GM12878 (cell line): Measurements from ENCODE around the gene DNPEP. TPM values are rescaled to one million over a fixed set of nuclear protein-coding genes. Genes with fewer than 3 reads are reported as not detected.

Experiments
- ATAC-seq: fragments of 200-7000 bp; cut with Tn5 transposase; 3 replicates; pipeline ENCODE4 v1.9.1; 2020; ENCODE audit warnings: mild to moderate bottlenecking, moderate library complexity
- BruUV-seq: library from RNA; stranded (reverse); fragments of 400-500 nt; replicated peaks from 2 replicates; lab custom pipeline; 2021; lab: Mats Ljungman, UMichigan
- CTCF ChIA-PET: fragments of 300-600 bp; sonication (Branson Sonifier 250); formaldehyde crosslinking; extraction: SDS; loops from one replicate; lab custom pipeline; 2021; ENCODE audit warnings: inconsistent platforms; lab: Yijun Ruan, JAX
- POLR2A ChIA-PET: fragments of 350-600 bp; formaldehyde crosslinking; extraction: SDS; loops from one replicate; lab custom pipeline; 2021; ENCODE audit warnings: inconsistent platforms; lab: Charles Lee
- RAD21 ChIA-PET: fragments of 300-600 bp; sonication (Branson Sonifier 250); formaldehyde crosslinking; loops from one replicate; lab custom pipeline; 2023; ENCODE audit warnings: antibody characterized with exemption; ENCODE audit not compliant: unreplicated experiment; lab: Charles Lee
- SMC1A ChIA-PET: fragments of 300-600 bp; sonication (Branson Sonifier 250); formaldehyde crosslinking; loops from one replicate; lab custom pipeline; 2023; ENCODE audit not compliant: unreplicated experiment, uncharacterized antibody; lab: Charles Lee
- DNase-seq: peaks from one replicate; pipeline ENCODE4 v3.0.0-alpha.2; 2011; ENCODE audit warnings: low read depth, low spot score
- FAIRE-seq: peaks from 3 replicates; lab custom pipeline; 2011; peaks lifted over from hg19 to GRCh38; lab: Jason Lieb, UNC
- H2AFZ ChIP-seq: 2 replicates; pipeline ENCODE4 v1.6.0; 2011; ENCODE audit warnings: low read depth, low read length, control low read depth; ENCODE audit not compliant: control insufficient read depth
- H3K27ac ChIP-seq: 2 replicates; pipeline ENCODE4 v1.5.1; 2011; ENCODE audit warnings: control low read depth; ENCODE audit not compliant: control insufficient read depth, insufficient read depth
- H3K27me3 ChIP-seq, 2 experiments: replicated peaks in 1 of 2; 2 replicates each; pipeline versions ENCODE4 v1.6.0 to v1.6.1; 2011; ENCODE audit warnings: low read length in 1 of 2; ENCODE audit not compliant: control insufficient read depth in 2 of 2, insufficient read depth in 2 of 2
- H3K36me3 ChIP-seq, 2 experiments: 2 replicates each; pipeline ENCODE4 v1.5.1; 2011; ENCODE audit warnings: low read length in 1 of 2; ENCODE audit not compliant: control insufficient read depth in 2 of 2, insufficient read depth in 2 of 2
- H3K4me1 ChIP-seq: 2 replicates; pipeline ENCODE4 v1.6.1; 2011; ENCODE audit warnings: mild to moderate bottlenecking, low read length, moderate library complexity, mixed read lengths; ENCODE audit not compliant: control insufficient read depth, insufficient read depth
- H3K4me2 ChIP-seq: 2 replicates; pipeline ENCODE4 v1.6.0; 2011; ENCODE audit warnings: control low read depth; ENCODE audit not compliant: control insufficient read depth, insufficient read depth
- H3K4me3 ChIP-seq: fragments of 200-600 bp; sonication (generic); 2 replicates; pipeline ENCODE4 v1.5.1; 2016
- H3K79me2 ChIP-seq: 2 replicates; pipeline ENCODE4 v1.6.0; 2011; ENCODE audit warnings: low read length; ENCODE audit not compliant: control insufficient read depth, insufficient read depth
- H3K9ac ChIP-seq: 2 replicates; pipeline ENCODE4 v1.8.0; 2011; ENCODE audit warnings: low read length, control low read depth, mixed read lengths; ENCODE audit not compliant: control insufficient read depth, insufficient read depth
- H3K9me3 ChIP-seq: replicated peaks from 3 replicates; pipeline ENCODE4 v1.5.1; 2011; ENCODE audit warnings: mild to moderate bottlenecking, low read length; ENCODE audit not compliant: control insufficient read depth, insufficient read depth
- H4K20me1 ChIP-seq: 2 replicates; pipeline ENCODE4 v1.6.0; 2011; ENCODE audit not compliant: control insufficient read depth, insufficient read depth
- BACH1 ChIP-seq: fragments of 450-650 bp; IDR thresholded peaks from 2 replicates; pipeline ENCODE4 v1.6.1; 2017; ENCODE audit warnings: mild to moderate bottlenecking, borderline replicate concordance
- KLF5 ChIP-seq: fragments of 450-650 bp; IDR thresholded peaks from 2 replicates; pipeline ENCODE4 v1.6.1; 2014; ENCODE audit warnings: mild to moderate bottlenecking; ENCODE audit not compliant: partially characterized antibody
- LARP7 ChIP-seq: fragments of 450-650 bp; IDR thresholded peaks from 2 replicates; pipeline ENCODE4 v1.6.1; 2017; ENCODE audit warnings: mild to moderate bottlenecking
- MXI1 ChIP-seq: fragments of 150-350 bp; IDR thresholded peaks from 2 replicates; pipeline ENCODE4 v1.6.1; 2011; ENCODE audit warnings: low read depth, mild to moderate bottlenecking, inconsistent platforms, low read length, improper control_type of control experiment
- NFYB ChIP-seq: IDR thresholded peaks from 2 replicates; pipeline ENCODE4 v1.6.1; 2011; ENCODE audit warnings: low read depth, mild to moderate bottlenecking, low read length, improper control_type of control experiment, moderate library complexity; ENCODE audit not compliant: insufficient read depth
- NRF1 ChIP-seq: conservative IDR thresholded peaks from 2 replicates; pipeline ENCODE4 v1.6.1; 2011; ENCODE audit warnings: mild to moderate bottlenecking, low read depth, low read length, improper control_type of control experiment
- PAX5 ChIP-seq: IDR thresholded peaks from 2 replicates; pipeline ENCODE4 v1.6.1; 2011; ENCODE audit warnings: low read depth, low read length, borderline replicate concordance
- RB1 ChIP-seq: fragments of 450-650 bp; formaldehyde crosslinking; IDR thresholded peaks from 2 replicates; pipeline ENCODE4 v1.6.1; 2017; ENCODE audit warnings: mild to moderate bottlenecking, borderline replicate concordance
- SIN3A ChIP-seq: IDR thresholded peaks from 2 replicates; pipeline ENCODE4 v1.6.1; 2012; ENCODE audit warnings: low read depth, low read length, improper control_type of control experiment
- TAF1 ChIP-seq: IDR thresholded peaks from 2 replicates; pipeline ENCODE4 v1.6.1; 2011; ENCODE audit warnings: mild to moderate bottlenecking, low read depth, low read length, borderline replicate concordance
- WGBS: methylation state at CpG from one replicate; pipeline ENCODE4 v1.1.6; 2016; ENCODE audit warnings: low lambda C conversion rate; ENCODE audit not compliant: insufficient replicate concordance, insufficient coverage; ENCODE audit errors: missing lambda C conversion rate; 5-methylcytosine and 5-hydroxymethylcytosine counted together
- in situ Hi-C: fragments of 300-500 bp; cut with MboI; formaldehyde crosslinking; loops from 9 replicates; pipeline ENCODE4 v1.14.3; 2018; ENCODE audit warnings: mixed read lengths
- intact Hi-C: fragments of 100-400 bp; cut with micrococcal nuclease; formaldehyde crosslinking; loops from one replicate; pipeline ENCODE4 v1.14.2; 2022; ENCODE audit not compliant: unreplicated experiment
- polyA plus RNA-seq, 11 experiments: library from polyadenylated mRNA; depleted of rRNA in 4 of 11; unstranded in 6 of 11; stranded (reverse) in 5 of 11; fragments of >200 nt; fragmentation: Nextera tagmentation in 4 of 11; fragmentation: Illumina TruSeq in 1 of 11; extraction: Ambion mirVana in 4 of 11; extraction: Trizol in 1 of 11; gene quantifications; 1 replicate in 1 of 11; 2 replicates in 10 of 11; pipeline versions ENCODE4 v1.2.1 to v1.2.3, GENCODE V29; 2011 to 2016; ENCODE audit warnings: inconsistent platforms in 2 of 11, missing spikeins in 2 of 11, low read depth in 1 of 11
- total RNA-seq, 4 experiments: library from RNA; depleted of rRNA in 3 of 4; stranded (reverse); fragments of >200 nt in 3 of 4; fragmentation: Illumina TruSeq in 1 of 4; extraction: Trizol in 1 of 4; gene quantifications; 2 replicates each; pipeline versions ENCODE4 v1.2.1 to v1.2.3, GENCODE V29; 2013 to 2021
- TF ChIP-seq, protein P1 (sequence below), 3 experiments: IDR thresholded peaks in 2 of 3; conservative IDR thresholded peaks in 1 of 3; 2 replicates each; pipeline ENCODE4 v1.5.1; 2011; ENCODE audit warnings: low read depth in 3 of 3, low read length in 3 of 3, mild to moderate bottlenecking in 3 of 3, control low read depth in 2 of 3, moderate library complexity in 2 of 3, inconsistent platforms in 1 of 3, mixed read lengths in 1 of 3; ENCODE audit not compliant: control insufficient read depth in 2 of 3, insufficient read depth in 1 of 3; ENCODE audit errors: extremely low read depth in 1 of 3
- TF ChIP-seq, protein P2 (sequence below): fragments of 450-650 bp; IDR thresholded peaks from 2 replicates; pipeline ENCODE4 v1.6.1; 2017; ENCODE audit warnings: mild to moderate bottlenecking, moderate library complexity
- TF ChIP-seq, protein P3 (sequence below): fragments of 450-650 bp; IDR thresholded peaks from 2 replicates; pipeline ENCODE4 v1.6.1; 2017; ENCODE audit warnings: mild to moderate bottlenecking

The DNPEP gene
- total and polyA plus RNA-seq, 10 of the 15 experiments (the other 5 are each of a cell fraction or from before 2014, with no cell fraction given): 33.1 to 82.0 (median 64.1) TPM

DNA sequence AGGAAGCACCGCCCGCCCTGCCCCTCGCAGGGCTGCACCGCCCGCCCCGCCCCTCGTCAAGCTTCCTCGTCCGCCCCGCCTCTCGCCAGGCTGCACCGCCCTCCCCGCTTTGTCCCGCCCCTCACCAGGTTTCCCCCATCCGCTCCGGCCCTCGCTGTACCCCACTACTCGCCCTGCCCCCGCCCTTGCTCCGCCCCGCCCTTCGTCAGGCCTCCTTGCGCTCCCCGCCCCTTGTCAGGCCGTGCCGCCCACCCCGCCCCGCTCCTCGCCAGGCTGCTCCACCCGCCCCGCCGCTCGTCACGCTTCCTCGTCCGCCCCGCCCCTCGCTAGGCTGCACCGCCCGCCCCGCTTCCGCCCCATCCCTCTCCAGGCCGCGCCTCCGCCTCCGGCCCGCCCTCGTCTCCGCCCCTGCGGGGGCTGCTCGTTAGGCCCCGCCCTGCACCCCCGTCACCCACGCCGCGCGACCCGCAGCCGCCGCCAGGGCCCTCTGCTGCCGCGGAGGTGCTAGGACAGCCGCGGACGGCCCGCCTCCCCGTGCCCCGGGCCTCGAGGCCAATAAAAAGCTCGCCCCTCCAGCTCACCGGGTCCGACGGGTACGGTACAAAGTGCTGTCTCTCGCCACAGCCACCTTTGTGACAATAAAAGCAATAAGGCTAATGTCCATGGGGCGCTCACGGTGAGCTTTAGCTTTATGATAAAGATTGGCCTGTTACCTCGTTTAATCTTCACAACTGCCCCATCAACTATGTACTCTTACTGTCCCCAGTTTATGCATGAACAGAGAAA lies 602 bp upstream of the DNPEP start:
- Histone ChIP-seq H3K9me3 (no peaks in the 10 kb centered on the region; the same call in 1 of the 3 replicates), H2AFZ (peak overlapping the region; percentile 92), H4K20me1 (no peaks in the 10 kb centered on the region), H3K36me3 (peaks cover 0 to 11% of the 10 kb centered on the region in 2 experiments; a peak in 2 of 4 replicates), H3K9ac (no peak overlapping the region), H3K27me3 (no peaks in the 10 kb centered on the region), H3K4me2 (peak overlapping the region; percentile 68), H3K4me1 (peaks cover 5% of the 10 kb centered on the region), H3K27ac (no peak overlapping the region), H3K4me3 (peak overlapping the region; percentile 8; the same call in 1 of the 2 replicates), H3K79me2 (peaks cover 8% of the 10 kb centered on the region)
- RAD21 ChIA-PET: interaction anchor here (0.6 to 1.7 kb wide), 12 partner anchors 11 to 234 kb away, joined by 3 to 6 read pairs (median 4); partner anchors contain the start of genes GMPPA and STK11IP
- no TSS peak for BruUV-seq
- ATAC-seq (peak; percentile 86), DNase-seq (peak; percentile 83), FAIRE-seq (no peak)
- POLR2A ChIA-PET: interaction anchor here (0.5 to 2.5 kb wide), 15 partner anchors 12 to 1037 kb away, joined by 3 to 15 read pairs (median 3); partner anchors contain the start of genes ANKZF1, ATG9A, CNPPD1 and DNAJB2
- WGBS: under 1% methylated on average over 27 of the region's 78 CpGs
- SMC1A ChIA-PET: interaction anchor here (0.7 to 1.3 kb wide), 2 partner anchors 14 to 88 kb away, joined by 3 read pairs; no protein-coding TSS in a partner anchor
- CTCF ChIA-PET: interaction anchor here (0.6 to 7.8 kb wide), 19 partner anchors 9 to 269 kb away, joined by 3 to 64 read pairs (median 3); partner anchors contain the start of genes DNAJB2 and GMPPA
- in situ Hi-C loops: no loop called here
- intact Hi-C loops: loop anchor here (5.0 kb wide), 2 partner anchors 211 to 226 kb away; partner anchors contain the start of genes CNPPD1, NHEJ1 and RETREG2
- TF ChIP-seq NFYB: no peak
- TF ChIP-seq TAF1: no peak
- TF ChIP-seq BACH1: peak; percentile 98
- peak; percentile 71 for TF ChIP-seq LARP7
- peak; percentile 36; the same call in 1 of the 2 replicates for TF ChIP-seq SIN3A
- TF ChIP-seq, protein P1, sequence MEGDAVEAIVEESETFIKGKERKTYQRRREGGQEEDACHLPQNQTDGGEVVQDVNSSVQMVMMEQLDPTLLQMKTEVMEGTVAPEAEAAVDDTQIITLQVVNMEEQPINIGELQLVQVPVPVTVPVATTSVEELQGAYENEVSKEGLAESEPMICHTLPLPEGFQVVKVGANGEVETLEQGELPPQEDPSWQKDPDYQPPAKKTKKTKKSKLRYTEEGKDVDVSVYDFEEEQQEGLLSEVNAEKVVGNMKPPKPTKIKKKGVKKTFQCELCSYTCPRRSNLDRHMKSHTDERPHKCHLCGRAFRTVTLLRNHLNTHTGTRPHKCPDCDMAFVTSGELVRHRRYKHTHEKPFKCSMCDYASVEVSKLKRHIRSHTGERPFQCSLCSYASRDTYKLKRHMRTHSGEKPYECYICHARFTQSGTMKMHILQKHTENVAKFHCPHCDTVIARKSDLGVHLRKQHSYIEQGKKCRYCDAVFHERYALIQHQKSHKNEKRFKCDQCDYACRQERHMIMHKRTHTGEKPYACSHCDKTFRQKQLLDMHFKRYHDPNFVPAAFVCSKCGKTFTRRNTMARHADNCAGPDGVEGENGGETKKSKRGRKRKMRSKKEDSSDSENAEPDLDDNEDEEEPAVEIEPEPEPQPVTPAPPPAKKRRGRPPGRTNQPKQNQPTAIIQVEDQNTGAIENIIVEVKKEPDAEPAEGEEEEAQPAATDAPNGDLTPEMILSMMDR (IDR thresholded peaks at IDR 0.05 in 2 of 3, conservative IDR thresholded peaks at IDR 0.05 in 1 of 3; ENCODE audit: control insufficient read depth in 2 of 3, extremely low read depth in 1 of 3, insufficient read depth in 1 of 3, low read depth in 3 of 3, low read length in 3 of 3): peak; percentile 48 to 67 (median 63); a peak in 5 of 6 replicates
- TF ChIP-seq RB1: peak; percentile 61; the same call in 1 of the 2 replicates
- TF ChIP-seq, protein P2, sequence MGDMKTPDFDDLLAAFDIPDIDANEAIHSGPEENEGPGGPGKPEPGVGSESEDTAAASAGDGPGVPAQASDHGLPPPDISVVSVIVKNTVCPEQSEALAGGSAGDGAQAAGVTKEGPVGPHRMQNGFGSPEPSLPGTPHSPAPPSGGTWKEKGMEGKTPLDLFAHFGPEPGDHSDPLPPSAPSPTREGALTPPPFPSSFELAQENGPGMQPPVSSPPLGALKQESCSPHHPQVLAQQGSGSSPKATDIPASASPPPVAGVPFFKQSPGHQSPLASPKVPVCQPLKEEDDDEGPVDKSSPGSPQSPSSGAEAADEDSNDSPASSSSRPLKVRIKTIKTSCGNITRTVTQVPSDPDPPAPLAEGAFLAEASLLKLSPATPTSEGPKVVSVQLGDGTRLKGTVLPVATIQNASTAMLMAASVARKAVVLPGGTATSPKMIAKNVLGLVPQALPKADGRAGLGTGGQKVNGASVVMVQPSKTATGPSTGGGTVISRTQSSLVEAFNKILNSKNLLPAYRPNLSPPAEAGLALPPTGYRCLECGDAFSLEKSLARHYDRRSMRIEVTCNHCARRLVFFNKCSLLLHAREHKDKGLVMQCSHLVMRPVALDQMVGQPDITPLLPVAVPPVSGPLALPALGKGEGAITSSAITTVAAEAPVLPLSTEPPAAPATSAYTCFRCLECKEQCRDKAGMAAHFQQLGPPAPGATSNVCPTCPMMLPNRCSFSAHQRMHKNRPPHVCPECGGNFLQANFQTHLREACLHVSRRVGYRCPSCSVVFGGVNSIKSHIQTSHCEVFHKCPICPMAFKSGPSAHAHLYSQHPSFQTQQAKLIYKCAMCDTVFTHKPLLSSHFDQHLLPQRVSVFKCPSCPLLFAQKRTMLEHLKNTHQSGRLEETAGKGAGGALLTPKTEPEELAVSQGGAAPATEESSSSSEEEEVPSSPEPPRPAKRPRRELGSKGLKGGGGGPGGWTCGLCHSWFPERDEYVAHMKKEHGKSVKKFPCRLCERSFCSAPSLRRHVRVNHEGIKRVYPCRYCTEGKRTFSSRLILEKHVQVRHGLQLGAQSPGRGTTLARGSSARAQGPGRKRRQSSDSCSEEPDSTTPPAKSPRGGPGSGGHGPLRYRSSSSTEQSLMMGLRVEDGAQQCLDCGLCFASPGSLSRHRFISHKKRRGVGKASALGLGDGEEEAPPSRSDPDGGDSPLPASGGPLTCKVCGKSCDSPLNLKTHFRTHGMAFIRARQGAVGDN: peak; percentile 33; the same call in 1 of the 2 replicates
- TF ChIP-seq, protein P3, sequence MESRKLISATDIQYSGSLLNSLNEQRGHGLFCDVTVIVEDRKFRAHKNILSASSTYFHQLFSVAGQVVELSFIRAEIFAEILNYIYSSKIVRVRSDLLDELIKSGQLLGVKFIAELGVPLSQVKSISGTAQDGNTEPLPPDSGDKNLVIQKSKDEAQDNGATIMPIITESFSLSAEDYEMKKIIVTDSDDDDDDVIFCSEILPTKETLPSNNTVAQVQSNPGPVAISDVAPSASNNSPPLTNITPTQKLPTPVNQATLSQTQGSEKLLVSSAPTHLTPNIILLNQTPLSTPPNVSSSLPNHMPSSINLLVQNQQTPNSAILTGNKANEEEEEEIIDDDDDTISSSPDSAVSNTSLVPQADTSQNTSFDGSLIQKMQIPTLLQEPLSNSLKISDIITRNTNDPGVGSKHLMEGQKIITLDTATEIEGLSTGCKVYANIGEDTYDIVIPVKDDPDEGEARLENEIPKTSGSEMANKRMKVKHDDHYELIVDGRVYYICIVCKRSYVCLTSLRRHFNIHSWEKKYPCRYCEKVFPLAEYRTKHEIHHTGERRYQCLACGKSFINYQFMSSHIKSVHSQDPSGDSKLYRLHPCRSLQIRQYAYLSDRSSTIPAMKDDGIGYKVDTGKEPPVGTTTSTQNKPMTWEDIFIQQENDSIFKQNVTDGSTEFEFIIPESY: no peak
- TF ChIP-seq KLF5: no peak
- TF ChIP-seq PAX5: 0 out of 2 replicates have a peak, but pooled peaks have one; percentile 48
- peak; percentile 41; the same call in 1 of the 2 replicates for TF ChIP-seq MXI1
- 0 out of 2 replicates have a peak, but pooled peaks have one; percentile 14 for TF ChIP-seq NRF1
